Common myeloid progenitor, CD34-positive (primary cell): Measurements from ENCODE around the gene FKBP1A.

ENCODE experiments used
- CTCF ChIA-PET: fragments of 350-600 bp; sonication (Branson Sonifier 250); formaldehyde crosslinking; loops from one replicate; lab custom pipeline; 2021; ENCODE audit warnings: antibody characterized with exemption; lab: Charles Lee
- POLR2A ChIA-PET: fragments of 350-600 bp; sonication (Branson Sonifier 250); formaldehyde crosslinking; loops from one replicate; lab custom pipeline; 2021; ENCODE audit warnings: antibody characterized with exemption; lab: Charles Lee
- DNase-seq, 3 donors: peaks; one replicate each; pipeline versions ENCODE4 v3.0.0 to v3.0.0-alpha.2; 2013
- H3K27ac ChIP-seq, 2 experiments: 1 replicate in 1 of 2; 2 replicates in 1 of 2; pipeline ENCODE4 v1.7.0; 2013; ENCODE audit warnings: inconsistent platforms in 2 of 2, low read length in 2 of 2, mild to moderate bottlenecking in 2 of 2, low read depth in 1 of 2, moderate library complexity in 1 of 2; ENCODE audit not compliant: severe bottlenecking in 2 of 2, insufficient read depth in 1 of 2, poor library complexity in 1 of 2
- H3K27me3 ChIP-seq, 5 experiments: replicated peaks in 2 of 5; 1 replicate in 3 of 5; 2 replicates in 2 of 5; pipeline versions ENCODE4 v1.6.1 to v1.7.0; 2013; ENCODE audit warnings: low read length in 4 of 5, mild to moderate bottlenecking in 2 of 5, moderate library complexity in 2 of 5, inconsistent platforms in 1 of 5; ENCODE audit not compliant: insufficient read depth in 5 of 5, control insufficient read depth in 4 of 5
- H3K36me3 ChIP-seq, 4 experiments: 1 replicate in 2 of 4; 2 replicates in 2 of 4; pipeline versions ENCODE4 v1.6.1 to v1.7.0; 2013; ENCODE audit warnings: low read length in 3 of 4, control low read depth in 1 of 4, mild to moderate bottlenecking in 1 of 4; ENCODE audit not compliant: control insufficient read depth in 4 of 4, insufficient read depth in 4 of 4
- H3K4me1 ChIP-seq, 4 experiments: 1 replicate in 3 of 4; 2 replicates in 1 of 4; pipeline versions ENCODE4 v1.6.1 to v1.7.1; 2013; ENCODE audit warnings: low read length in 3 of 4, mild to moderate bottlenecking in 3 of 4, control low read depth in 1 of 4, inconsistent platforms in 1 of 4, moderate library complexity in 1 of 4; ENCODE audit not compliant: control insufficient read depth in 4 of 4, insufficient read depth in 4 of 4; ENCODE audit errors: control extremely low read depth in 1 of 4
- H3K4me3 ChIP-seq, 7 experiments: 1 replicate in 4 of 7; 2 replicates in 3 of 7; pipeline versions ENCODE4 v1.5.1 to v1.7.0; 2013; ENCODE audit warnings: mild to moderate bottlenecking in 7 of 7, low read length in 6 of 7, moderate library complexity in 6 of 7, inconsistent platforms in 2 of 7, low read depth in 2 of 7, control low read depth in 1 of 7; ENCODE audit not compliant: insufficient read depth in 4 of 7, control insufficient read depth in 1 of 7; ENCODE audit errors: extremely low read depth in 1 of 7
- H3K9me3 ChIP-seq, 5 experiments: 1 replicate in 4 of 5; 2 replicates in 1 of 5; pipeline versions ENCODE4 v1.6.1 to v1.7.1; 2013; ENCODE audit warnings: low read length in 4 of 5, mild to moderate bottlenecking in 2 of 5, inconsistent platforms in 1 of 5, low read depth in 1 of 5, moderate library complexity in 1 of 5; ENCODE audit not compliant: control insufficient read depth in 4 of 5, insufficient read depth in 2 of 5; ENCODE audit errors: control extremely low read depth in 1 of 5
- WGBS: methylation state at CpG from one replicate; pipeline ENCODE4 v1.1.5; 2013; ENCODE audit not compliant: insufficient coverage; 5-methylcytosine and 5-hydroxymethylcytosine counted together

FKBP1A gene

GRCh38 chr20:1427457-1428054 lies 34.7 kb upstream of the FKBP1A start:
- Histone ChIP-seq H3K27me3 (no peaks in the 10 kb centered on the region), H3K4me3 (no peak overlapping the region), H3K9me3 (no peaks in the 10 kb centered on the region), H3K27ac (no peak overlapping the region), H3K4me1 (peaks cover 0 to 10% (median 4%) of the 10 kb centered on the region in 4 experiments), H3K36me3 (no peaks in the 10 kb centered on the region)
- no peak for DNase-seq
- POLR2A ChIA-PET = no interaction called here
- WGBS = 85% methylated on average over 3 of the region's 3 CpGs
- CTCF ChIA-PET = interaction anchor here (1.0 to 1.7 kb wide), 5 partner anchors 9 to 25 kb away, joined by 3 to 5 read pairs (median 4); no protein-coding TSS in a partner anchor

- H3K4me1 ChIP-seq = peaks cover 0 to 9% (median 4%) of the 10 kb centered on the region in 4 experiments
- 87% methylated on average over 3 of the region's 4 CpGs for WGBS
- peaks cover 0 to 3% (median under 1%) of the 10 kb centered on the region in 5 experiments for H3K9me3 ChIP-seq
- ChIA-PET CTCF (interaction anchor here (0.8 to 1.7 kb wide), 8 partner anchors 8 to 135 kb away, joined by 3 to 6 read pairs (median 3); no protein-coding TSS in a partner anchor), POLR2A (no interaction called here)
- no peak overlapping the region for H3K27ac ChIP-seq
- no peaks in the 10 kb centered on the region for H3K27me3 ChIP-seq
- DNase-seq = no peak
- no peak overlapping the region for H3K4me3 ChIP-seq
- H3K36me3 ChIP-seq = no peaks in the 10 kb centered on the region
Observed at GRCh38 chr20:1426231-1426849, 33.5 kb upstream of the FKBP1A start.

- ChIA-PET CTCF (interaction anchor here (1.4 kb wide), 2 partner anchors 30 to 97 kb away, joined by 3 to 4 read pairs; no protein-coding TSS in a partner anchor), POLR2A (interaction anchor here (0.7 kb wide), 1 partner anchor 207 kb away, joined by 3 read pairs; no protein-coding TSS in a partner anchor)
- H3K27me3 ChIP-seq = no peaks in the 10 kb centered on the region
- H3K36me3 ChIP-seq = no peaks in the 10 kb centered on the region
- H3K9me3 ChIP-seq = peaks cover 1 to 14% (median 9%) of the 10 kb centered on the region in 5 experiments
- H3K4me3 ChIP-seq = no peak overlapping the region
- H3K27ac ChIP-seq = no peak overlapping the region
- DNase-seq = no peak
- WGBS = 100% methylated on average over 1 of the region's 1 CpG
- peaks cover 0 to 9% (median 4%) of the 10 kb centered on the region in 4 experiments for H3K4me1 ChIP-seq
Observed at GRCh38 chr20:1424336-1424735, 31.5 kb upstream of the FKBP1A start.

- H3K36me3 ChIP-seq = no peaks in the 10 kb centered on the region
- H3K27me3 ChIP-seq = no peaks in the 10 kb centered on the region
- peaks cover 0 to 9% (median 4%) of the 10 kb centered on the region in 4 experiments for H3K4me1 ChIP-seq
- no peak overlapping the region for H3K27ac ChIP-seq
- peak; percentile 42 to 76 (median 65) for DNase-seq
- ChIA-PET POLR2A (no interaction called here), CTCF (interaction anchor here (0.6 to 1.4 kb wide), 4 partner anchors 12 to 69 kb away, joined by 3 to 4 read pairs (median 3); no protein-coding TSS in a partner anchor)
- H3K4me3 ChIP-seq = no peak overlapping the region
- WGBS = 85% methylated on average over 6 of the region's 7 CpGs
- H3K9me3 ChIP-seq = peaks cover 1 to 19% (median 9%) of the 10 kb centered on the region in 5 experiments
Observed at GRCh38 chr20:1423625-1424106, 30.8 kb upstream of the FKBP1A start.

GRCh38 chr20:1423206-1423605 lies 30.4 kb upstream of the FKBP1A start:
- ChIA-PET CTCF (interaction anchor here (0.6 to 0.9 kb wide), 3 partner anchors 12 to 69 kb away, joined by 3 read pairs; no protein-coding TSS in a partner anchor), POLR2A (no interaction called here)

GRCh38 chr20:1422753-1423152 lies 29.9 kb upstream of the FKBP1A start:
- CTCF ChIA-PET = interaction anchor here (0.9 kb wide), 1 partner anchor 14 kb away, joined by 3 read pairs; no protein-coding TSS in a partner anchor
- WGBS = 87% methylated on average over 3 of the region's 3 CpGs
- DNase-seq = no peak
- Histone ChIP-seq H3K4me1 (peaks cover 0 to 7% (median 3%) of the 10 kb centered on the region in 4 experiments), H3K27ac (no peak overlapping the region), H3K36me3 (no peaks in the 10 kb centered on the region), H3K4me3 (no peak overlapping the region), H3K9me3 (peaks cover 1 to 25% (median 9%) of the 10 kb centered on the region in 5 experiments), H3K27me3 (no peaks in the 10 kb centered on the region)
- POLR2A ChIA-PET = no interaction called here

More at GRCh38 chr20:1423206-1423605, 30.4 kb upstream of the FKBP1A start:
- 95% methylated on average over 3 of the region's 6 CpGs for WGBS
- Histone ChIP-seq H3K27ac (no peak overlapping the region), H3K27me3 (no peaks in the 10 kb centered on the region), H3K4me1 (peaks cover 0 to 9% (median 4%) of the 10 kb centered on the region in 4 experiments), H3K9me3 (peaks cover 1 to 24% (median 9%) of the 10 kb centered on the region in 5 experiments), H3K36me3 (no peaks in the 10 kb centered on the region), H3K4me3 (no peak overlapping the region)
- DNase-seq = no peak
